ENCODE results near the gene BMP7.
"Not testable (repeated sequence)": the region's sequence is repeated elsewhere in the genome, so short reads cannot be mapped to it uniquely, and the experiment has no call there.

BMP7 gene

DNA sequence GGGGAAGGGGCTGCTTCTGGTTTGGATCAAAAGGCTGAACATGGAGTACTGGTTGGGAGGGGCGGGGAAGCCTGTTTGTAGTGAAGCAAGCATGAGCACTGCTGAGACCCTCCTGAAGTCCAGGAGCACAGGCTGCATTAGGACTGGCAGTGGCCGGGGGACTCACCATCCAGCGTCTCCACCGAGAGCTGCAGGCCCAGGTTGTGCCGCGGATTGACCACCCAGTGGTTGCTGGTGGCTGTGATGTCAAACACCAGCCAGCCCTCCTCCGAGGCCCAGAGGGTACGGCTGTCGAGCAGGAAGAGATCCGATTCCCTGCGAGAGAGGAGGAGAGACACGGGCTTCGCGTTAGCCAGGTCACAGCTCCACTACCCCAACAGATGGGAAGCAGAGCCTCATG lies 64.1 kb downstream of the BMP7 start:
- H3K4me3 ChIP-seq (ENCODE audit: low read length): no peak overlapping the region
- no peak for TF ChIP-seq ZNF274 (IDR thresholded peaks at IDR 0.05; ENCODE audit: low read depth, low read length)

DNA sequence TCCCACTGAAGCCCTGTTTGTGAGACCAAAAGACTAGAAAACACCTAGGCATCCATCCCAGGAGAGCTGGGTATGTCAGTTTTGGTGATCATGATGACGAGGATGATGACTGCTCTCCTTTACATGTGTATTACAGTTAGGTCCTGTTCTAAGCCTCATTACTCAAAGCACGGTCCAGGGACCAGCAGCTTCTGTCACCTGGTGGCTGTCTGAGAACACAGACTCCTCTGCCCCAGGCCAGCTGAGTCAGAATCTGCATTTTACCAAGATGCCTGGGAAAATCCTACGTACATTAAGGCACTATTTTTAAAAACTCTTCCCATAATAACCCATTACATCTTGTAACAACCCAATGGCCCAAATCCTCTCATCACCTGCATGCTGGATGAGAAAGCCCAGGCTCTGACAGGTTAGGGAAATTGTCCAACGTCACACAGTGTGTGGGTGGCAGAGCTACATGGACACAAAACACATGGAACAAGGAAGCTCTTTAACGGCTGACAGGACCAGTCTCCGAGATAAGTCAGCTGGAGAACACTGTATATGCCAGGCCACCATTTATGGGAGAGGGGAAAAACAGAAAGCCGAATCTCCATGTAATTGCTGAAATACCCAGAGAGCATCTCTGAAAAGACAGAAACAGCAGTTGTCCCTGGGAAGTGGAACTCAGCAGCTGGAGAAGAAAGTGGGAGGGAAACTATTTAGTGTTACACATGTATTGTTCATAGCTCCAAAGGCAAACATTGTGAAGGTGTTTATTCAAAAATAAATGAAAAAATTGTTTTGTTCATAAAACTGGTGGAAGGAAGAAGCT lies 65.4 kb downstream of the BMP7 start:
- no peak for TF ChIP-seq ZNF274 (IDR thresholded peaks at IDR 0.05; ENCODE audit: low read depth, low read length)
- no peak overlapping the region for H3K4me3 ChIP-seq (ENCODE audit: low read length)

DNA sequence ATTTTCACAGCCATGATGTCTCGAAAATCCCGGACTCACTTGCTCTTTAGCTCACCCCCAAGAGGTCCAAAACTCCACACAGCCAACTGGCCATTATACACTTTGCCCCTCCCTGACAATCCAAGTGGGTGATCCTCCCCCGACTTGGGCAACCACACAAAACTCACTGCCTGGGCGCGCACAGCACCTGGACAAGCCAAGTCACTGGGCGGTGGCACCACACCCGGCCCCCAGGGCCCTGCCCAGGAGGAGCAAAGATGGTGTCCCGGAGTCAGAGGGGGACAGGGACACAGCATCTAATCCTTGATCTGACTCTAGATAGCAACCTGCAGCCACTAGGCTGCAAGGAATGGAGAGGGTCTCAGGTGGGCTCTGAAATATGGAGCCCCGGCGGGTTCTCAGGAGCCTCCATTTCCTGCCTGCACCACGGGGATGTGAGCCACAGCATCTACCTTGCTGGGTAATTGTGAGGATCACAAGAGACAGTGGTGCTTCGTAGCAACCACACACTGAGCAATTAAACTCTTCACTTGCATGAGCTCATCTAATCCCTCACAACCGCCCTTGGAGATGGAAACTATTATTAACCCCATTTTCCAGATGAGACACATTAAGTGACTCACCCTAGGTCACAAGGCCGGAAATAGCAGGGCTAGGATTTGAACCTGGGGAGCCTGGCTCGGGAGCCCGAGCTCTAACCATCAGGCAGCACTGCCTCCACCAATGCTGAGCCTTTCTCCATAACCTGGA lies 66.6 kb downstream of the BMP7 start:
- TF ChIP-seq ZNF274 (IDR thresholded peaks at IDR 0.05; ENCODE audit: low read depth, low read length): no peak
- no peak overlapping the region for H3K4me3 ChIP-seq (ENCODE audit: low read length)

DNA sequence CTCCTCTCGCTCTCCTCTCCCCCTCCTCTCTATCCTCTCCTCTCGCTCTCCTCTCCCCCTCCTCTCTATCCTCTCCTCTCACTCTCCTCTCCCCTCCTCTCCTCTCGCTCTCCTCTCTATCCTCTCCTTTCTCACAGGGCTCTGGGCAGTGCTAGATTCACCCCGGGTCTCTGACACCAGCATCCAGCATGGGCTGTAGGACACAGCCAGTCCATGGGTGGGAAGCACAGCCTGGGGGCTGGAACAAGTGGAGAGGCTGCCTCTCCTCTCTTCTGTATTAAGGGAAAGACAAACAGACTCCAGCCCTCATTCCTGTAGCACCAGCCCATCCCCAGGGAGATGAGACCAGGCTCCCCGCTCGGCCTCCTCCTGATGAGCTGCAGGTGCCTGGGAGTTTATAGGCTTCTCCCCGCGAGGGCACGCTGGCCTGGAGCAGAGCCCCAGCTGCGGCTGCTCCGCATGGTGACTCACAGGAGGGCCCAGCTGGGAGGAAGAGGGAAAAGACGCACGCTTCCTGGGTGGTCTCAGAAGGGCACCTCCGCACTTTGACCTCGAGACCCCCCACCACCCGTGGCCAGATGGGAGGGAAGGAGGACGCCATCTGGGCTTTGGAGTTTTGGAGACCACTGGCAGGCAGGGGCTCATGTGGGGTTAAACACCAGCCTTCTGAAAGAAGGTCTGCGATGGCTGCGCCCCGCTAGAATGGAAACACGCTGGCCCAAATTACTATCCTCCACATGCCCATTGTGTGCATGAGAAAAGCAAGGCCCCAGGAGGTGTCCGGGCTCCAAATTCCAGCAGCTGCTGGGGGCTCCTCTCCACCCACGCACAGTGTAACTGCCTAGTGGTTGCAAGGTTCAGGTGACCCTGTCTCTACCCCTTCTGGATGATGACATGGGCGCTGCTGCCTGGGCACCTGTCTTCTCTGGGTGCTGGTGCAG lies 68.0 kb downstream of the BMP7 start:
- H3K4me3 ChIP-seq (ENCODE audit: low read length): no peak overlapping the region
- TF ChIP-seq ZNF274 (IDR thresholded peaks at IDR 0.05; ENCODE audit: low read depth, low read length): no peak

DNA sequence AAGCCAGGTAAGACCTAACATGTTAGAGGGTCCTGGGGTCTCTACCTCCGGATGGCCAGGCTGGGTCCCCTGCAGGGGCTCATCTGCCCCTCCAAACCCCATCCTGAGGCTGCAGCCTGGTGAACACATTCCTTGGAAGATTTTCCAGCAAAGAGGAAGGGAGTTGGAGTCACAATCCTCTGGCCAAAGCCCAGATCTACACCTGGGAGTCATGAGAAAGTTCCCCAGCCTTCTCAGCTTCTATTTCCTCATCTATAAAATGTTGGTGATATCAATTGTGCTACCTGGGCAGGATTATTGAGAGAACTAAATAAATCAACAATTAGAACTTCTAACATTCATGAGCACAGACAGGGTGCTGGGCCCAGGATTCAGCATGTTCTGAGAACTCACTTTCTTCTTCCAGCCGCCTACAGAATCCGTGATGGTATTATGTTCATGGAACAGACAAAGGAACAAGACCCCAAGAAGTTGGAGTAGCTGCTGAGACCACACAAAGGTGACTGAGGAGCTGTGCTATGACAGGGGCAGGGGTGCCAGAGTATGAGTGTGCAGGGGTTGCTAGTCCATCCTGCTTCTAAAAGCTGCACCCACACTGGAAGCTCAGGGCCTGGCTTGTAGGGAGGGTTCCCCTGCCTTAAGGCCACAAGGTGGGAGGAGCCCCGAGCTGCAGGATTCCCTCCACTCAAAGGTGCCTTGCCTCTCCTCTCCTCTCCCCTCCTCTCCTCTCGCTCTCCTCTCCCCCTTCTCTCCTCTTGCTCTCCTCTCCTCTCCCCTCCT lies 68.9 kb downstream of the BMP7 start:
- no peak overlapping the region for H3K4me3 ChIP-seq (ENCODE audit: low read length)
- no peak for TF ChIP-seq ZNF274 (IDR thresholded peaks at IDR 0.05; ENCODE audit: low read depth, low read length)

DNA sequence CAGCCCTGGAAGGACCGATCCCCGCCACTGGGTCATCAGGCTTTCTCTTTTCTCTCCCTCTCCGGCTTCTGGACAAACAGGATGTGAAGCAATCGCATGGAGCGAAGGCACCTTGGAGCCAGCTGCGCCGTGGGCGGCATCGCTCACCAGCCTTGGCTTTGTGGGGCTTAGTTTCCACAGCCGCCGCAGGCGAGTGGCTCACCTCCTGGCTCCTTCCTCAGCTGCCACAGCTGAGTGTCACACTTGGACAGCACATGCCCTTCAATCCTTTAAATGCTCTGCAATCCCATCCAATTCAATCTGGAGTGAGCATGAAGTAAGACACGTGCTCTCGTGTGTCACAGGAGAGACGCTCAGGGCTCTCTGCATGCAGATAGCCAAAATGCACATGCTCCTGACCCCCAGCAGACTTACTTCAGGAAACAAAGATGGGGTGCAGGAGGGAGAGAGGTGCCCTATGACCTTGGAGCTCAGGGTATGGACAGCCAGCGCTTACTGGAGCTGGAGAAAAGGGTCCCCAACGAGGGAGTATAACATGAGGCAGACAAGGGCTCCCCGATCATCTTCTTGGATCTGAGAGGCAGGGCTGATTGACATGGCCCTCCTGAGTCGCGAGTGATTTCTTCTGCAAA lies 70.9 kb downstream of the BMP7 start:
- TF ChIP-seq ZNF274 (IDR thresholded peaks at IDR 0.05; ENCODE audit: low read depth, low read length): no peak
- H3K4me3 ChIP-seq (ENCODE audit: low read length): no peak overlapping the region

DNA sequence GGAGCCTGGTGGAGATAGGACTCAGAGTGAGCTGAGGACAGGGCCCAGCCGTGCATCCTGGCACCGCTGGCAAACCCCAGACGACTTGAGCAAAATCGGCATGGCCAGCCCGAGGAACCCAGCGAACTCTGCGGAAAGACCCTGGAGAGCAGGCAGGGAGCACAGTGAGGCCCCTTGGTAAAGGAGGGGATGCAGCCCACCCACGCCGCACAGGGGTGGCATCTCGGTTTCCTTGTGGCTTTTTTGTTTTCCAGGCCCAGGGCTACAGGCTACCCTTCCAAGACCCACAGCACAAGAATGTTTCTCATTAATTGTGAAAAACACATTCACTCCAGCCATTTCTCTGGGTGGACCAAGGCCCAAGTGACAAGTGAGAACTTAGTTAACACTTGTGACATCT lies 71.4 kb downstream of the BMP7 start:
- no peak overlapping the region for H3K4me3 ChIP-seq (ENCODE audit: low read length)
- TF ChIP-seq ZNF274 (IDR thresholded peaks at IDR 0.05; ENCODE audit: low read depth, low read length): no peak

DNA sequence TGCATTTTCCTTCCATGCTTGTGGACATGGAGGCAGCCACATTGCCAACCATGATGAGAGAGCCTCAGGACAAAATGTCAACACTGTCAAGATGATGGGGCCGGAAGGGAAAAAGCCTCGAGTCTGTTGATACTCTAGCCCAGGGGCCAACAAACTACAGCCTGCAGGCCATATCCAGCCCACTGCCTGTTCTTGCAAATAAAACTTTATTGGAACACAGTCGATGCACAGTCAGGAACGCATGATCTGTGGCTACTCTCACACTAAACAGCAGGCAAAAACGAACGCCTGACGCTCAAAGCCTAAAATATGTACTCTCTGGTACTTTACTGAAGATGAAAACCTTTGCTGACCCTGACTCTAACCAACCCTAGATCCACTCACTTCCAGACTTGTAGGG lies 72.3 kb downstream of the BMP7 start:
- H3K4me3 ChIP-seq (ENCODE audit: low read length): no peak overlapping the region
- TF ChIP-seq ZNF274 (IDR thresholded peaks at IDR 0.05; ENCODE audit: low read depth, low read length): no peak

DNA sequence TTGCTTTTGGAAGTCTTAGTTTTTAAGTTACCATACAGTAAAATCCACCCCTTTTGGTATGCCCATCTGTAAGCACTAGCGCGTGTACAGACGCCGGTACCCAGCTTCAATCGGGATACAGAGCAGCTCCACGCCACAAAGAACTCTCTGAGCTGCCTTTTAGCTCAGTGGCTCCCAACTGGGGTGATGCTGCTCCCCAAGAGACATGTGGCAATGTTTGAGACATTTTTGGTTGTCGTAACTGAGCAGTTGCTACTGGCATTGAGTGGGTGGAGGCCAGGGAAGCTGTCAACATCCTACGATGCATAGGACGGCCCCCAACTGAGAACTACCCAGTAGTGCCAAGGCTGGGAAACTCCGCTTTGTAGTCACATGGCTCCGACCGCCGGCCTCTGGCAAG lies 73.3 kb downstream of the BMP7 start:
- TF ChIP-seq ZNF274 (IDR thresholded peaks at IDR 0.05; ENCODE audit: low read depth, low read length): no peak

DNA sequence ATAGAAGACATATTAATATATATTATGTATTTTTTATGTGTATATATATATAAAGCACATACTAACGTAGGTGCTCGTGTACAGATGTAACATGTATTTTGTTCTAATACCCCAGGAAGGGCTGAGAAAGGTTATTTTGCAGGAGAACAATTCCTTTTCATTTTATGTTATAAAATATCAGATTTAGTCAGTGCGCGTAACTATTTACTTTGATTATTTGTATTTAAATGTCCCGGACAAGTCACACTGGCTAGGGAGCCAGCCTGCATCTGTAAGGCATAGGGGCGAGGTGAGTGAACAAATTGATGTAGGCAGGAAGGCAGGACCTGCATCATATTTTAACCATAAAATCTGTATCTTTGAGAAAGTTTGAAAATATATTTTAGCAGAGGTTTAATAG lies 74.1 kb downstream of the BMP7 start:
- H3K4me3 ChIP-seq (ENCODE audit: low read length): no peak overlapping the region
- TF ChIP-seq ZNF274 (IDR thresholded peaks at IDR 0.05; ENCODE audit: low read depth, low read length): no peak

More for the DNA sequence above, 73.3 kb downstream of the BMP7 start:
- no peak overlapping the region for H3K4me3 ChIP-seq (ENCODE audit: low read length)

DNA sequence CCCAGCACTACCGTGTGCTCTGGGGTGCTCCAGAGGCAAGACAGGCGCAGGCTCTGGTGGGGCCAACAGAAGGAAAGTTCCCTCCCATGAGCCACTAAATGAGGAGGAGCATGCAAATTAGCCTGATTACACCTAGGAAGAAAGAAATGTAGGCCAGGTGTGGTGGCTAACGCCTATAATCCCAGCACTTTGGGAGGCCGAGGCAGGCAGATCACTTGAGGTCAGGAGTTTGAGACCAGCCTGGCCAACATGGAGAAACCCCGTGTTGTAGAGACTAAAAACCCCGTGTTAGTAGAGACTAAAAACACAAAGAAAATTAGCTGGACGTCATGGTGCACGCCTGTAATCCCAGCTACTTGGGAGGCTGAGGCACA lies 75.2 kb downstream of the BMP7 start:
- H3K4me3 ChIP-seq (ENCODE audit: low read length): not testable (repeated sequence)

DNA sequence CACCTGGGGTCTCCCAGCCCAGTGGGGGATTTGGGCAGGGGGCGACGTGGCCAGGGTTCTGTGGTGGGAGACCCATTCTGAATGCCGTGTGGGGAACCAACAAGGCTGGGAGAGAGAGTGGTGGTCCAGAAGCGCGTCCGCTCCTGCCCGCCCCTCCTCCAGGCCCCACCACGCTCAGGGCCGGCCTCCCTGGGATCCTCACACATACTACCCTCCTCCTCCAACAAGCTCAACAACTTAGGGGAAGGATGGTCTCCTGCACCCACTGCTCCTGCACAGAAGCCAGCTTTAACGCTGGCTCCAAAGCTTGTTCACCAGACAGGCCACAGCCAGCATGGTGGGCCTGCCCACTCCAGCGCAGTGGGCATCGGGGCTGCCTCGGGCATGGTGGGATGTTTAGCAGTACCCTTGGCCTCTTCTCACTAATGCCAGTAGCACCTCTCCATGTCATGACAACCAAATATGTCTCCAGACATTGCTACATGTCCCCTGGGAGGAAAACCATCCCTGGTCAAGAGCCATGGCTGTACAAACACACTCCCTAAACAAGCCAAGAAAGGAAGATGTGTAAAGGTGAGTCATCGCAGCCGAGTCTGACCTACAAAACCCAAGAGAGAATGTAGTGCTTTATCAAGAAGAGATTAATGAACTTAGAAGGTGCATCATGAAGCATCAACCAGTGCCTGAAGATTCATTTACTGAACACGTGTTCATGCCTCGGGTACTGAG lies 75.7 kb downstream of the BMP7 start:
- no peak for TF ChIP-seq ZNF274 (IDR thresholded peaks at IDR 0.05; ENCODE audit: low read depth, low read length)
- H3K4me3 ChIP-seq (ENCODE audit: low read length): no peak overlapping the region

DNA sequence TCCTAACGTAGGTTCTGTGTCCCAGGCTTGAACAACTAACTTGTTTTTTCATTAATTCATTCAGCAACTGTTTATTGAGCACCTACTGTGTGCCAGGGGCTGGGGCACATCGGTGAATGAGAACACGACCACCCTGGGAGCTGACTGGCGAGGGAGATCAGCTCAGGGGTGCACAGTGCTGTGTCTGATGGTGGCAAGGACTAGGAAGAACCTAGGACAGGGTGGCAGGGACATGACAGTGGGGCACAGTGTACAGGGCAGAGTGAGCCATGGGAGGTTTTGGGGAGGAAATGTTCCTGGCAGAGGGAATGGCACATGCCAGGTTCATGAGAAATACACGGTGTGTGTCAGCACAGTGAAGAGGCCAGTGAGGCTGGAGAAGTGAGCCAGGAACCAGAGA lies 76.7 kb downstream of the BMP7 start:
- no peak overlapping the region for H3K4me3 ChIP-seq (ENCODE audit: low read length)
- TF ChIP-seq ZNF274 (IDR thresholded peaks at IDR 0.05; ENCODE audit: low read depth, low read length): no peak

Data from GM08714 (cell line).